Measurements from ENCODE around the gene ABHD6. TPM values are rescaled to one million over a fixed set of nuclear protein-coding genes. Genes with fewer than 3 reads are reported as not detected.
"Not testable (repeated sequence)": the region's sequence is repeated elsewhere in the genome, so short reads cannot be mapped to it uniquely, and the experiment has no call there.

ABHD6 gene
- polyA plus RNA-seq, 10 donors: 3.6 to 6.8 (median 4.2) TPM

- DNase-seq: no peak
These were observed 35.3 kb downstream of the ABHD6 start for GRCh38 chr3:58272891-58273290.

DNA sequence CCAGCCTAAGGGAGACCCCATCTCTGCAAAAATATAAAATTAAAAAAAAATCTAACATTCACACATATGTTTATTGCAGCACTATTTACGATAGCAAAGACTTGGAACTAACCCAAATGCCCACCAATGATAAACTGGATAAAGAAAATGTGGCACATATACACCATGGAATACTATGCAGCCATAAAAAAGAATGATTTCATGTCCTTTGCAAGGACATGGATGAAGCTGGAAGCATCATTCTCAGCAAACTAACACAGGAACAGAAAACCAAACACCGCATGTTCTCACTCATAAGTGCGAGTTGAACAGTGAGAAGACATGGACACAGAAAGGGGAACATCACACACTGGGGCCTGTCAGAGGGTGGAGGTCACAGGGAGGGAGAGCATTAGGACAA is 35.8 kb downstream of the ABHD6 start:
- DNase-seq: not testable (repeated sequence)

DNA sequence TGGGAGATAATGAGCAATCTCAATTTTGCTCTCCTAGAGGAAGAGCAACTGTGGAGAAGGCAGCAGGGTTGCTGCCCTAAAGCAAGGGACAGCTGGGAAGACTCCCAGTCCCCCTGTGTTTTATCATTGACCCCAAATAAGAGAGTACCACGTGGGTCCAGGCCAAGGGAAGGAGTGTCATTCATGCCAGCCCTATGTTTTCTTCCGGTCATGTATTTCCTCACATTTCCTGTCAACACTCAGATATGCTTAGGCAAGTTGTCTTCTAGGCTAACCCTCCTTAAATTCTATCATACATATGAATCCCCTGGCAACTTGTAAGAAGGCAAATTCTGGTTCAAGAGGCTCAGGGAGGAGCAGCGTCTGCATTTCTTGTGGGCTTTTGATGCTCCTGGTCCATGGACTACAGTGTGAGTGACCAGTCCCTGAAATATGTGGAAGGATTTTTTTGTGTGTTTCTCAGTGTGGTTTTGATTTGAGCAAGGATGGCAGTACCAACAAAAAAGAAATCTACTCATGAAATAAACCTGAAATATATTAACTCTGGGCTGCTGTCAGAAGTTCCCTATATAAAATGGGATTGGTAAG is 36.5 kb downstream of the ABHD6 start:
- DNase-seq: no peak

DNA sequence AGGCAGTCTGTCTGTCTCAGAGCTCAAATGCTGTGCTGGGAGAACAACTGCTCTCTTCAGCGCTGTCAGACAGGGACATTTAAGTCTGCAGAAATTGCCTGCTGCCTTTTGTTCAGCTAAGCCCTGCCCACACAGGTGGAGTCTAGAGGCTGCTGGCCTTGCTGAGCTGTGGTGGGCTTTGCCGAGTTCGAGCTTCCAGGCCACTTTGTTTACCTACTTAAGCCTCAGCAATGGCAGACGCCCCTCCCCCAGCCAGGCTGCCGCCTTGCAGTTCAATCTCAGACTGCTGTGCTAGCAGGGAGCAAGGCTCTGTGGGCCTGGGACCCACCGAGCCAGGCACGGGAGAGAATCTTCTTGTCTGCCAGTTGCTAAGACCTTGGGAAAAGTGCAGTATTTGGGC is 43.5 kb downstream of the ABHD6 start:
- no peak for DNase-seq

DNA sequence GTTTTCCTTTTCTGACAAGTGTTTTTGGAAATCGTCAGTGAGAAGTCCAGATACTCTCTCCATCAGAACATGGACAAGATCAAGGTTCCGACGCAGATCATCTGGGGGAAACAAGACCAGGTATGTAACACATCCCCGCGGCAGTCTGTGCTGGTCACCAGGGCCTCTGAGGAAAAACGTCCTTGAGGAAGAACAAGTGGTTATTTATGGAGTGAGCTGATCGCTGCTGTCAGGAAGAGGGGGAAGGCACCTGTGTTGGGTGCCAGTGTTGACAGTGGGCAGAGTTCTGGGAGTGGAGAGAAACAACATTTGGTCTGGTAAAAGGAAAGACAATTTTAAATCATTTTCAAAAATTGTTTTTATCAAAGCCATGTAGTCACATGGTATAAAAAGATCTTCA is 47.7 kb downstream of the ABHD6 start:
- DNase-seq: no peak

DNA sequence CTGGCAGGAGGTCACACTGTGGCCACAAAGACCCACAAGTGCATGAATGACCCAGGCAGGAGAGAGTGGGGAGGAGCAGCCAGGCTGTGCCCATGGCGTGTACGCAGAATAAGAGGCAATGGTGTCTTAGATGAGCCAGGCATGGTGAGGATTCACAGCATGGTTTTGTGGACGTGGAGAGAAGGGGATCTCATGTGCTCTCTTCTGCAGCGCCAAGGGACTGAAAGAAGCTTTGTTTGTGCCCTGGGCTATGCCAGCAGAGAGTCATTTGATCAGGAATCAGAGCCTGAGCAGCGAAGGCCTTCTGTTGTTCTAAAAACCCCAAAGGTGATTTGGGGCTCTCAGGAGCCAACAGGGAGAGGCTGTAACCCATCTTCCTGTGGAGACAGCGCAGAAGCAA is 49.8 kb downstream of the ABHD6 start:
- no peak for DNase-seq

- peak; percentile 52 to 59 (median 54) for DNase-seq
These were observed 50.6 kb downstream of the ABHD6 start for GRCh38 chr3:58288011-58288728.

GRCh38 chr3:58288964-58289613 is 51.5 kb downstream of the ABHD6 start:
- DNase-seq: not testable (repeated sequence)

- not testable (repeated sequence) for DNase-seq
These were observed 52.9 kb downstream of the ABHD6 start for GRCh38 chr3:58290446-58290845.

- no peak for DNase-seq
These were observed 54.2 kb downstream of the ABHD6 start for GRCh38 chr3:58291671-58292338.

DNA sequence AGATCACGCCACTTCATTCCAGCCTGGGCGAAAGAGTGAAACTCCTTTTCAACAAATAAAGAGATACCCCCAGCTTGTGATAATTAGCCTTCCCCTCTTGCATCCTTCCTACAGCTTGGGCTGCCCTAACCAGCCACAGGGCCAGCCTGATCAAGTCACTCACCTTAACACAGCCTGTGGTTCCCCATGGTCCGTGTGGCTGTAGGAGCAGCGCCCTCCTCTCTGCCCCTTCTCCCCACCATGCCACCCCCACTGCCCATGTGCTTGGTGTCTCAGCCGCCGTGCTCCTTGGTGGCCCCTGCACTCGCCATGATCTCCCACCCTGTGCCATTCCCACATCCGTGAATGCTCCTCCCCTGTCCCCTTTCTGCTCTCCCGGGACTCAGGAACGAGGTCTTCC is 55.3 kb downstream of the ABHD6 start:
- DNase-seq: no peak

- DNase-seq: no peak
These were observed 55.9 kb downstream of the ABHD6 start for GRCh38 chr3:58293516-58293915.

- no peak for DNase-seq
These were observed 58.7 kb downstream of the ABHD6 start for GRCh38 chr3:58296269-58296668.

- DNase-seq: no peak
These were observed 59.3 kb downstream of the ABHD6 start for GRCh38 chr3:58296843-58297242.

- no peak for DNase-seq
These were observed 60.6 kb downstream of the ABHD6 start for GRCh38 chr3:58298190-58298589.

GRCh38 chr3:58299075-58299474 is 61.5 kb downstream of the ABHD6 start:
- DNase-seq: no peak

DNA sequence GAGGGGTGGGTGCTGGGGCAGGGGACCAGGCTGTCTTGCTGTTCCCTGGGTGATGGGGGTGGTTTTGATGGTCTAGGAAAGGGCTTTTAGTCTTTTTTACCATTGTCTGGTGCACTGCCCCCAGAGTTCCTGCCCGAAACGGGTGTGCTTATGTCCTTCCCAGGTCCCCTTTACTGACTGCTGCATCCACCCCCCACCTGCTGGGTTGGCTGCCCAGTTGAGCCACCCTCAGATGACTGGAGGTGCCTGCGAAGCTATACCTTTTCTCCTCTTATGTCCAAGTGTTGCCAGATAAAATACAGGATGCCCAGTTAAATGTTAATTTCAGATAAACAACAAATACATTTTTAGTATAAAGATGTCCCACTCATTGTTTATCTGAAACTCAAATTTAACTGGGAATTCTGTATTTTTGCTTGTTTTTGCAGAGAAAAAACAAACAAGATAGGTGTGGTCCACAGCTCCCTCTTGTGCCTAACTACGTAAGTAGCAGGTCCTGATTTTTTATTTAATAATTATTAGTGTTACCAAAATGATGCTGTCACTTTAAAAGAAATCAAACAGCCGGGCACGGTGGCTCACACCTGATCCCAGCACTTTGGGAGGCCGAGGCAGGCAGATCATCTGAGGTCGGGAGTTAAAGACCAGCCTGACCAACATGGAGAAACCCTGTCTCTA is 62.4 kb downstream of the ABHD6 start:
- peak in 2 of 3 donors; percentile 34 to 65 for DNase-seq

- DNase-seq: peak; percentile 98 to 100 (median 100)
These were observed 68.5 kb downstream of the ABHD6 start, which contains the start of the genes HTD2 and RPP14 for GRCh38 chr3:58305882-58306711. TSS of gene HTD2 (plus strand) at chr3:58306520. CDS start at chr3:58317614, 11,094 bp downstream. TSS of gene RPP14 (plus strand) at chr3:58306245. CDS start at chr3:58310330, 4,085 bp downstream.

DNA sequence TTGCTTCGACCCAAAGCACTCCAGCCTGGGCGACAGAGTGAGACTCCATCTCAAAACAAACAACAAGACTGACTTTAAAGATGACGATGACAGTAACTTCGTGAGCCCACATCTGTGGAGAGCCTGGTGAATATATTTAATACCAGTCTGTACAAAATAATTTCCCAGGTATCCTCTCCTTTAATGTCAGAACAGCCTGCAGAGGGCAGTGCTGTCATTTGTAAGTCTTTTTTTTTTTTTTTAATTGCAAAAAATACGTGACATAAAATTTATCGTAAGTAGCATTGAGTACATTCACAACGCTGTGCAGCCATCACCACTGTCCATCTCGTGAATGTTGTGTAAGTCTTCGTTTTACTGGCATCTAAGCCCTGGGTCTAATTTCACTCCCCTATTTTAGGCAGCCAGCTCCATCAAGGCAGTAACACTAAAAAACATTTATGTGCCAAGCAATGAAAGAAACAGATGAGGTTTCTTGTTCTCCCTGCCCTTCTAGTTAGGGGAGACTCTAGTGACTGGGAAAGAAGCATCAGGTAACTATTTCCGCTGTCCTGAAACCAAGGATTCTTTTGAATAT is 70.1 kb downstream of the ABHD6 start:
- DNase-seq: peak in 2 of 3 donors; percentile 54 to 67

DNA sequence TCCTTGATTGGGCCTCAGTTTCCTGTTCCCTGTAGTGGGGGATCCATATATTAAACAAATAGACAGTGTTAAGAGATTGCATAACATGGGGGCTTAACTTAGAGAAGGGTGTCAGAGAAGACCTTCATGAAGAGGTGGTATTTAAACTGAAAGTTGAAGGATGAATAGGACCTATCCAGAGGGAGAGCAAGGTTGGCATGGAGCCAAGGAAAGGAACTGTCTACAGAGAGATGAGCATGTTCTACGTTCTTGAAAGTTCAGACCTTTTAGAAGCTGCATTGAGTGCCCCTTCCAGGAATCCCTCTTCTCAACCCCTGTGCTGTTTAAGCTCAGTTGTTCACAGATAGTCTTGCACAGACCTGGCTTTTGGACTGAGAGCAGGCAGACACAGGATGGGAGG is 71.1 kb downstream of the ABHD6 start:
- DNase-seq: peak in 1 of 3 donors; percentile 22
